SH-SY5Y (cell line): Measurements from ENCODE around the gene PEX14.

ENCODE experiments used
- GATA2 ChIP-seq: IDR thresholded peaks from 2 replicates; pipeline ENCODE4 v1.6.1; 2011; ENCODE audit warnings: mild to moderate bottlenecking, low read depth, low read length
- GATA3 ChIP-seq: IDR thresholded peaks from 2 replicates; pipeline ENCODE4 v1.6.1; 2011; ENCODE audit warnings: low read depth, mild to moderate bottlenecking, low read length, moderate library complexity

DNA sequence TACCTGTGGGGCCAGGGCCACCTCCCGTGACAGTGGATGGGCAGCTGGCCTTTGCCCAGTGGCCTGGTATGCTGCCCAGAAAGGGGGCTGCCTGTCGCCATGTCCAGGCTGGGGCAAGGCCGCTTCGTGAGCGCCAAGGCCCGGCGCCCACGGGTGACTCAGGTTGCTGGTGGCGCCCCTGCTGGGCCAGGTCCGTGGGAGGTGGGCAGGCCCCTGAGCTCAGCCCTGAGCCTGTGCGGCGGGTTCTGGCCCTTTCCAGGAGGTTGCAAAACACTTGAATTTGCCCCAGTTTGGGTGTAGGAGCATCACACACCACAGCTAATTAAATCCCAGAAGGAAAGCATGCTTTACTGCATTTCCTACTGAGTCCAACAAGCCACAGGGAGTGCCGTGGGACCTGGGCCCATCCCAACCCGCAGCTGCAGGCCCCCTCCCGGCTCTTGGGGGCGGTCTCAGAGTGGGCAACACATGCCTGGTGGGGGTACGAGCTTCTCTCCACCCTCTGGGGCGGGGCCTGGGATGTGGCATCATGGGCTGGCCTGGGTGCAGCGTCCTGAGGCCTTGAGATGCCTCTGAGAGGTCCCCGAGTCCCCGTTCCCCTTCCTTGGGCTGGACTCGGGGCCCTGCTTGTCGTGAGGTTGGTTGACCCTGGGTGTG, 159.8 kb downstream of the PEX14 start:
- TF ChIP-seq GATA2: no peak
- TF ChIP-seq GATA3: no peak
